ENCODE results near the gene EIF4G3. TPM values are rescaled to one million over a fixed set of nuclear protein-coding genes. Genes with fewer than 3 reads are reported as not detected.

EIF4G3 gene
- total and polyA plus RNA-seq, 2 of the 8 experiments (the other 6 are each of a cell fraction or from before 2014, with no cell fraction given) = 47.5 to 66.6 TPM

- Histone ChIP-seq H2AK5ac (ENCODE audit: low read depth, low read length) (no peak overlapping the region), H2BK12ac (ENCODE audit: low read depth, low read length) (no peak overlapping the region), H3K14ac (ENCODE audit: insufficient read length) (no peak overlapping the region), H3K23ac (ENCODE audit: insufficient read length) (no peak overlapping the region), H3K4me2 (ENCODE audit: insufficient read depth in 1 of 2, low read depth in 2 of 2, low read length in 2 of 2) (no peak overlapping the region), H3K9me3 (ENCODE audit: insufficient read depth in 2 of 2, low read depth in 1 of 2, low read length in 1 of 2) (no peaks in the 10 kb centered on the region), H4K20me1 (replicated peaks in 1 of 2; ENCODE audit: control insufficient read depth in 1 of 2, insufficient read depth in 2 of 2, low read length in 2 of 2) (peaks cover 0 to 9% of the 10 kb centered on the region in 2 experiments), H3K36me3 (ENCODE audit: control insufficient read depth in 2 of 4, insufficient read depth in 4 of 4, low read length in 3 of 4) (no peaks in the 10 kb centered on the region), H3K27me3 (replicated peaks in 1 of 4; ENCODE audit: control insufficient read depth in 3 of 4, extremely low read depth in 1 of 4, insufficient read depth in 3 of 4, low read length in 3 of 4) (no peaks in the 10 kb centered on the region), H3K23me2 (ENCODE audit: low read depth, low read length) (no peaks in the 10 kb centered on the region), H3K4me3 (ENCODE audit: extremely low read depth in 1 of 4, insufficient read depth in 2 of 4, low read depth in 3 of 4, low read length in 4 of 4) (no peak overlapping the region), H3K4me1 (replicated peaks in 1 of 4; ENCODE audit: control insufficient read depth in 3 of 4, insufficient read depth in 4 of 4, low read length in 3 of 4) (no peaks in the 10 kb centered on the region), H3K79me2 (ENCODE audit: control insufficient read depth in 1 of 2, insufficient read depth in 2 of 2, low read length in 2 of 2) (peaks cover 0 to 77% of the 10 kb centered on the region in 2 experiments; a peak in 2 of 4 replicates), H3K18ac (ENCODE audit: extremely low read depth, low read length) (no peak overlapping the region), H3K9ac (replicated peaks in 1 of 4; ENCODE audit: extremely low read depth in 1 of 4, low read depth in 3 of 4, low read length in 3 of 4) (no peak overlapping the region), H2BK15ac (ENCODE audit: low read length) (no peak overlapping the region), H2BK5ac (ENCODE audit: low read depth, low read length) (no peak overlapping the region), H4K91ac (replicated peaks; ENCODE audit: insufficient read length, low read length) (no peak overlapping the region), H2BK120ac (replicated peaks; ENCODE audit: low read depth, low read length) (no peak overlapping the region), H2AFZ (ENCODE audit: low read length) (no peak overlapping the region), H4K8ac (ENCODE audit: extremely low read depth, insufficient read depth, low read length) (no peak overlapping the region), H4K5ac (ENCODE audit: insufficient read length, low read depth, low read length) (no peak overlapping the region), H3K27ac (ENCODE audit: low read depth, low read length) (no peak overlapping the region), H2BK20ac (ENCODE audit: low read length) (no peak overlapping the region), H3K56ac (replicated peaks; ENCODE audit: insufficient read length, low read depth, low read length) (no peak overlapping the region), H3K4ac (replicated peaks; ENCODE audit: insufficient read length, low read depth, low read length) (no peak overlapping the region), H3K79me1 (ENCODE audit: low read depth, low read length) (0 out of 2 replicates have a peak, but pooled peaks cover 4% of the 10 kb centered on the region)
- DNase-seq (ENCODE audit: low read depth in 1 of 2, low spot score in 2 of 2) (no peak), FAIRE-seq (no peak)
- ChIA-PET POLR2A (ENCODE audit: partially characterized antibody) (interaction anchor here (0.6 kb wide), 1 partner anchor 49 kb away, joined by 3 read pairs; no protein-coding TSS in a partner anchor), CTCF (ENCODE audit: partially characterized antibody) (interaction anchor here (0.6 kb wide), 2 partner anchors 176 to 181 kb away, joined by 3 read pairs; no protein-coding TSS in a partner anchor)
- WGBS, 2 experiments (ENCODE audit: extremely low coverage in 1 of 2, insufficient coverage in 1 of 2, insufficient read length in 1 of 2, insufficient replicate concordance in 2 of 2, low coverage in 1 of 2, low lambda C conversion rate in 2 of 2, missing lambda C conversion rate in 1 of 2) = 97% methylated on average over 3 of the region's 3 CpGs; no CpG with 5 or more reads in 1 of the 2 experiments
- no peak for TF ChIP-seq SUZ12 (IDR thresholded peaks at IDR 0.05; ENCODE audit: low read length)
- TF ChIP-seq JUN (IDR thresholded peaks at IDR 0.05; ENCODE audit: low read depth, low read length) = no peak
- TF ChIP-seq BRCA1 (IDR thresholded peaks at IDR 0.05; ENCODE audit: low read depth, low read length) = no peak
- TF ChIP-seq KDM4A (IDR thresholded peaks at IDR 0.05; ENCODE audit: low read depth, low read length, severe bottlenecking) = no peak
- no peak for TF ChIP-seq CEBPB (IDR thresholded peaks at IDR 0.05; ENCODE audit: low read depth, low read length)
- no peak for TF ChIP-seq SRF (IDR thresholded peaks at IDR 0.05; ENCODE audit: low read depth, low read length)
- TF ChIP-seq SP4 (IDR thresholded peaks at IDR 0.05; ENCODE audit: low read length) = no peak
- no peak for TF ChIP-seq TAF7 (optimal IDR thresholded peaks at IDR 0.05; ENCODE audit: borderline replicate concordance, low read depth, low read length)
- no peak for TF ChIP-seq EP300 (IDR thresholded peaks at IDR 0.05; ENCODE audit: borderline replicate concordance in 1 of 2, low read depth in 2 of 2, low read length in 2 of 2)
- TF ChIP-seq GTF2F1 (IDR thresholded peaks at IDR 0.05; ENCODE audit: borderline replicate concordance, low read depth, low read length) = no peak
- no peak for TF ChIP-seq CTBP2 (IDR thresholded peaks at IDR 0.05; ENCODE audit: borderline replicate concordance, insufficient read depth, insufficient read length, low read length)
- no peak for TF ChIP-seq EZH2 (IDR thresholded peaks at IDR 0.05; ENCODE audit: low read depth, low read length, severe bottlenecking)
- no peak for TF ChIP-seq YY1 (IDR thresholded peaks at IDR 0.05; ENCODE audit: low read depth, low read length)
- TF ChIP-seq CBX5 (IDR thresholded peaks at IDR 0.05; ENCODE audit: low read depth, low read length) = no peak
- TF ChIP-seq POU5F1 (IDR thresholded peaks at IDR 0.05; ENCODE audit: low read depth, low read length) = no peak
These were observed 139.6 kb downstream of the EIF4G3 start for GRCh38 chr1:21037091-21037490.
